GM10847 (cell line): ENCODE results near the gene DAAM1.

Experiments
- POLR2A ChIP-seq: IDR thresholded peaks from 2 replicates; pipeline ENCODE4 v1.6.1; 2011; ENCODE audit not compliant: insufficient read length; ENCODE audit errors: extremely low read depth

DAAM1 gene

DNA sequence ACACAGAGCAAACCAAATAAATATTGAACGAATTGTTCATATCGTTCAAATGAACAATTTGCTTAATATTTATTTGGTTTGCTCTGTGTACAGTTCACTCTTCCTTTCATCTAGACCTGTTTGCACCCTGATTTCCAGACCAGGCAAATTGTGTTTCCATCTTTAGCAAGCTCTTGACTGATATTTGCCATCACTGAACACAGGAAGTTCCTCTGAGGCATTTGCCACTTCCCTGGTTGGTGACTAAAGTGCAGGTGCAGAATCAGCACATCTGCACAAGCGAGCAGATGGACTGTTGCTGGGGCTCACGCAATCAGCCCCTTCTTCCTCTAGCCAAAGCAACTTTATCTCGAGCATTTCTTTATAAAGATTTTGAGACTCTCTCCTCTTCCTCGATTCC, 112.9 kb downstream of the DAAM1 start:
- no peak for TF ChIP-seq POLR2A

DNA sequence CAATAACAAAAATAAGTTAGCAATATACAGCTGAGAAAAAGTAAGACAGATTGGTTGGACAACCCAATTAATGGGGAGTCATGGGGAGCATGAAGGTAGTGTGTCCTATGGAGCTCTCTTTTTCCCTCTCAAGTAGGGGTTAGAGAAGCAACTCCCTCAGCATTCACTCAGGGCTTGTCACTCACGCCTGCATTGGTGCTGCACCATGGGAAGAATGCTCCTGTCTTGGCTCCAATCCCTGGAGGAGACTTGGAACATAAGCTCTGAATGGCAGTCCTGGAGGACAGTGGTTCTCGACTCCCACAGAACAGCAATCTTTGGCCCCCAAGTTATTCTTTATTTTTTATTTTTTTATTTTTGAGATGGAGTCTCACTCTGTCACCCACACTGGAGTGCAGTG, 113.8 kb downstream of the DAAM1 start:
- TF ChIP-seq POLR2A: no peak

DNA sequence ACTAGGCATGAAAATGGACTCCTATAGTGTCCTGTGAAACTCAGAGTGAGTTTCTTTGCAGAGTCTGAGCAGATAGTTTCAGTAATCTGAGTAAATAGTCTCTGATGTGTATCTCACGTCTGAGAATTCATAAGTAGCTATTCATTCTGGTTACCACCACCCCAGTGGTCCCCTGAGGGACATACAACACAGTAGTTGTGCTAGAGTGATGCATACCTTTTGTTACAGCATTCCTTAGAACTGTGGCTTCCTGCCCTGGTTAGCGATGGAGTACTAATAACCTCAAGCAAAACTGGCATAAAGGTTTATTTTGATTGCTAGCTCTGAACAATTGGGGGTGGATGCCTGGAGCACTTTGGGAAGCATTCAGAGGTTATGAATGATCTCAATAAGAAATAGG, 114.7 kb downstream of the DAAM1 start:
- TF ChIP-seq POLR2A: no peak

DNA sequence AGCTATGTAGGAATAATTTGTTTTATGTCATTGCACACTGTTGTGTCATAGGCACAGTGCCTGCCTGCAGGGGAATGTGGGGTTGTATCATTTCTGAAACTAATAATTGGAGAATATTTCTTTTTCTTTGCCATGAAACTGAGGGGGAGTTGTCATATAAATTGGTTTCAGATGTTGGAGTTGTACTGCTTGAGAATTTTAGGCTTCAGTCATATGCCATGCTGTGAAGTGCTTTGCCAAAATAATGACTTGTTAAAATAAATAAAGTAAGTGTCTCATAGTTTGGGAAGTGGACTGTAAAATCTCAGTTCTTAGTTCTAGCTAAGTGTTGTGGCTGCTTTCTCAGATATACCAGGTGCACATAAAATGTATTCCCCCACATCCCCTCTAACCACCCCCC, 116.8 kb downstream of the DAAM1 start:
- TF ChIP-seq POLR2A: no peak

DNA sequence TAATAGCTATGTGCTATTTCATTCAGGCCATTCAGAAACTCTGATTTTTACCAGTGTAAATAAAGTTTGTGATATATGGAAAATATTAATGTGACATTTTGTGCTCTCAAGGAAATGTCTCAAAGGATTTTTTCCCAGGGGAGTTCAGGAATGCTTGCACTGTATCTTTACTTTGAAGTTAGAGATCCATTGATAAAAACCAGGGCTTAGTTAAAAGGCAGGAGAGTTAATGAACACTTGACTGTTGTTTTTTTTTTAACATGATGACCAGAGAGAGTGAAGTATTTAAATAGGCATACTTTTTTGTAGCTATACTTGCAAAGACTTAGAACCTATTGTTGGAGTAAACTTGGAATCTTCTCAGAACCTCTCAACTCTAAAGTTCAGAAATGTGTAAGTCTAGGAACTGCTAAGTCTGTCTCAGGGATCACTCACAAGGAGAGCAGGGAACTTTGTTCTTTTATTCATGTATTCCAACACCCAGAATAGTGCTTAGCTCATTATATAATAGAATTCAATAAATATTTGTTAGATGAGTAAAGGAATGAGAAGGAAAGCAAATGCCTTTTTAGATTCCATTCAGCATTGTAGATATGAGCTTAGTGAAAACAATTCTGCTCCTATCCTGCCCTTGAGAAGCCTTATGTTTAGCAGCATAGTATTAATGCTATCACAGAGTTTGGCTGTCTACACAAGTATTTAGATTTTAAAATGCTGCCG, 117.5 kb downstream of the DAAM1 start:
- TF ChIP-seq POLR2A: no peak

DNA sequence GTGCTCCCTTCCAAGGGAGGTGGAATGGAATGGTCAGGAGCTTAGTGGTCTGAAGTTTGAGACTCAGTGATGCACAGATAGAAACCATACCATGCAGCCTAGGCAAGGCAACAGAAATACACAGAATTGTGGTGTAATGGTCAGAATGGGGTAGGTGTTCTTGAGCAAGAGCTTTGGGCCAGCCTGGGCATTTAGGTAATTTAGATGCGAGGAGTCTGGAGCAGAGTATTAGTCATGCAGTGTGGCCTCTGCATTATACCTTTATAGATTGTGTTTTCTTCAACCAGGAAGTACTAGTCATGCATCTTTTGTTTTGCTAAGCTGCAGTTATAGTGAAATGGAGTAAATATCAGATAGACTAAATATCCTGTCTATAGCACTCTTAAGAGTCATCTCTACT, 118.3 kb downstream of the DAAM1 start:
- no peak for TF ChIP-seq POLR2A

DNA sequence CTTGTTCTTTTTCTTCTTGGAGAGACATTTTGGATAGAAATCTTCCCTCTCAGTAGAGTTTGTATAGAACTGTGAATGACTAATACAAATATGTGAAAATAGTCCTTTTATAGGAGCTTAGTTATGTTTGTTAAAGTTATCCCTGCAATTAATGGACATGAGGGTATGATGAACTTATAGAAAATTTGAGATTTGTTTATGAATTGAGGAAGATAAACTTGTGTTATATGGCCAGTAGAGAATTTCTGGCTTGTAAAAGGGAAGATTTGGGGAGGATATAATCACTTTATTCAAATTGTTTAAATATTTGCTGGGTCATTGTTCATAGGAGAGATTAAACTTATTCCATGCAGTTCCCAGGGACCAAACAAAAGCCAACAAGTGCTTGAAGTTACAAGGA, 119.6 kb downstream of the DAAM1 start:
- TF ChIP-seq POLR2A: no peak

DNA sequence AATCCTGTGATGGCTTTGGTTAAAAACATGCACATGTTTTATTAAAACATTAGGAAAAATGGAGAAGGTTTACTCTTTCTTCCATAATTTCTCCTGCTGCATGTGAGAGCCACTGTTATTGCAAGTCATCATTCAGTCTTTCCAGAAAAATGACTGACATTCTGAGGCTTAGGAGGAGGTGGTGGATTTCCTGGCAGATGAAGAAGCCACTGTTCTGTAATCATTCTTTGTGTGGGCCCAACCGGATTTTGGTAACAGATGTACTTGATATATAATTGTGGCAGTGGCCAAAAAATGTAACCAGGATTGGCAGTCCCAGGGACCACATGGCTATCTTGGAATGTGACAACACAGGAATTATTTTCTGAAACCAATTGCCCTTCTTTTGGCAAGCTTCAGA, 120.2 kb downstream of the DAAM1 start:
- TF ChIP-seq POLR2A: no peak

DNA sequence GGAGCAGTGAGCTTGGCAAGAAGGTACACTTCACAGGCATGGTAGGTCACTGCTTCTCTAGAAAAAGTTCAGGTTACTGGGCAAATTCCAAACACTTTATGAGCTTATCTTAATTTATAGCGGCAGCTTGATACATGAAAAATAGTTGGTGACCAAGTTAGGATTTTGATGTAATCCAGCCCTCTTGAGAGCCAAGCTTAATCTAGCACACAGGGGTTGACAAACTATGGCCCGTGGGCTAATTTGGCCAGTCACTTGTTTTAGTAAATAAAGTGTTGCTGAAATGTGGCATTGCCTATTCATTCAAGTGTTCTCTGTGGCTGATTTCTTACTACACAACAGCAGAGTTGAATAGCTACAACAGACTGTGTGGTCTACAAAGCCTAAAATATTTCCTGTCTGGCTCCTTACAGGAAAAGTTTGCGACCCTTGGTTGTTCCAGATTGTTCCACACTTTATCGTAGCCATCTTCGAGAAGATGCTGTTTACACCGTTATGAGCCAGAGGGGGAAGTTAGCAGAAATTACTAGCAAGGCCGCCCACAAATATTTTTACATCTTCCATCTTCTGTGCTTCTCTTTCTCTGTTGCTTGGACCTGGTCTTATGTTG, 120.9 kb downstream of the DAAM1 start:
- no peak for TF ChIP-seq POLR2A

DNA sequence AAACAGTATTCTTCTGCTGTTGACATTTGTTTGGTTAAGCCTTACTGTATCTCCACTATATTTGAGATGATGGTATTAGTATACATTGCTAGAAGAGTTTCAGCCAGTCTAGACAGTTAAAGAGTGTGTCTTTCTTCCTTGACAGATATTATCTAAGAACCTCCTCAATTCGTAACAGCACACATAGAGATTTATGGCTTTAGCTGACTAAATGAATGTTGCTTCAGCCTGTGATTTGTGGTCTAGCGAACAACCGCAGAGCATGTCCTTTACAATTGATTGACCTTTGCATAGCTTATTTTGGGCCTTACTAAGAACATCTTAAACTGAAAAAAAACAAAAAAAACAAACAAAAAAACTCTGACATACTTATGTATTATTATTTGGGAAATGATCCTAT, 122.2 kb downstream of the DAAM1 start:
- no peak for TF ChIP-seq POLR2A

DNA sequence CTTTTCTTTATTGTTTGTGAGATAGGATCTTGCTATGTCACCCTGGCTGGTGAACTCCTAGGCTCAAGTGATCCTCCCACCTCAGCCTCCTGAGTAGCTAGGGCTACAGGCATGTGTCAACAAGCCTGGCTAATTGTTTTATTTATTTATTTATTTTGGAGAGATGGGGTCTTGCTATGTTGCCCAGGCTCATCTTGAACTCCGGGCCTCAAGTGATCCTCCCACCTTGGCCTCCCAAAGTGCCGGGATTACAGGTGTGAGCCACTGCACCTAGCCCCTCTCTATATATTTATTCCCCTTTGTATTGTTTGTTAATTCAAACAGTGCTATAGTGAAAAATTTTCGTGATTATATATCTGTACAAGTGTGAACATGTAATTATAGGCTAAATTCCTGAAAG, 123.3 kb downstream of the DAAM1 start:
- no peak for TF ChIP-seq POLR2A

DNA sequence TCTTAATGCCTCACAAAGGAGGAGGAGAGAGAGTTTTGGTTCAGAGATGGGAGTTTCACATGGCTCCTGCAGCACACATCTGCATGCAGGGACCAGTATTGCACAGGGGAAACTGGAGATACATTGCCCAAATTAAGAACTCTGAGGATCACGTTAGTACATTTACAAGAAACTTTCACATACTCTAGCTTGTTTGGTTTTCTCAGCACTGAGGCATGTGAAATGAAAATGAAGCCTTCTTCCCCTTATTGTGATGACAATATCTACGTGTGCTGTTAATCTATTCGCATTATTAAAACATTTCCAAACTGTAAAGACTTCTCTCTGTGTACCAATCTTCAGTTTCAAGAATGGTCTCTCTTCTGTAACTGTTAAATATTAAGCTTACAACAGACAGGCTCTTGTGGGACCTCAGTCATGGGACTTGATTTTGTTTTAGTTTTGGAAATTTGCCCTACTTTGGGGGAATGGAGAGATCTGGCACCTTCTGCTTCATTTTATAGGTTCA, 124.7 kb downstream of the DAAM1 start:
- TF ChIP-seq POLR2A: no peak

DNA sequence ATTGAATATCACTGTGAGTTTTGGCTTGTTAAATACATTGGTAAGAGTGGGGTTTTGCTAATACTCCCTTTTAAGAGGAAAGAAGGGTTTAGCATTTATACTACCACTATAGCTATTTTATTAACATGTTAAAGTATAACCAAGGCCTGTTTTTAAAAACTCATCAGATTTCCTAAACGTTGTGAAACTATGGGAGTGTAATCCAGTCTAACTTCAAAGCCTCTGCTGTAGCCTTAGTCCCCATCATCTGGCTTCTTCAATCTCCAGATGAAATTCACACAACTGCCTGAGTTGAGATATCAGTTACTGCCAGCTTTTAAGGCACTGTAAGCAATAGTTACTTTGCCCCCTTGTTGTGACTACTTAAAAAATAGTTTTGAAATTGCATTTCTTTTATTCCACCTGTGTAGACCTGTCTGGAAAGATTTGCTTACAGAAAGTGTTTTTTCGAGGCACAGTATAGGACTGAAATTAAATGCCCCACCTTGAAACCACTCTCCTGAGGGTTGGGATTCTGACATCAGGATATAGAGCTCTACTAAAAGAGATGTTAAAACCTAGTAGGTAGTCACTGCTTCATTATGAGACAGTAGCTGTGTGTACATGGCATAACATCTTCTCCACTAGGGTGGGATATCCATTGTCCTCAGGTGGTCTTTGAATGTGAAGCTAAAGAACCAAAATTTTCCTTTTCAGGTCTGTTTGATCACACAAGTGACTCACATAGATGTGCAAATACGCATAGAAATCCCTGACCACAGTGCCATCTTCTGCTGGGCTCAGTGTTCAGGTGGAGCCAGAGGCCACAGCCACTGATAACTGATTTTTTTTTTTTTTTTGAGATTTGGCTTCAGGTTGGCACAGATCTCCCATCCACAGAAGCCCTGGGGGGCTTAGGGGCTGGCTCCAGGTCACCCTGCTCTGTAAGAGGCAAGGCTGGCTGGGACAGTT, 125.5 kb downstream of the DAAM1 start:
- TF ChIP-seq POLR2A: no peak

DNA sequence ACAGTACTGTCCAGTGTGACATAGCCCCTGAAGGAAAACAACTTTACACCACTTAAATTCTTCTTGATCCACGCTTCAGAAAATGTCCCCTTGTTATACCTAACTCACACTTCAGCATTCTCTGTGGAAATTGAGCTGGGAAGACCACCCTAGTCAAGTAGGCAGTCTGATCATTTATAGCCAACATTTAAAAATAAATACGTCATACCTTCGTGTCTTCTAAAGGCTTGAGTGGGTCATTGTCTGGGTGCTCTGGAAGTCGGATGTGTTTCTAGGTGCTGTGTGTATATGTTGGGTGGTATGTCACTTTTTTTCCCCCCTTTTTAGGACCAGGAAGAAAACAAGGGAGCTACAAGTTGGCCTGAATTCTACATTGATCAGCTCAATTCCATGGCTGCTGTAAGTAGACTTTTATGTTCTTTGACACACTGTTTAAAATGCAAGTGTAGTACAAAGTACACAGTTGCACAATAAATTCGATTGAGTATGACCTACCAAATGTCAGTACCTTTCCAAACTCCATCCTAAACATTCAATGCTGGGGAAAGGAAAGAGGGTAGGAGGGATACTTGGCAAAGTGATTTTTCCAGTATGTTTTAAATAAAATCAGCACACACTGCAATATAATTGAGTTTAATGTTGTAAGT, 126.6 kb downstream of the DAAM1 start:
- TF ChIP-seq POLR2A: no peak

DNA sequence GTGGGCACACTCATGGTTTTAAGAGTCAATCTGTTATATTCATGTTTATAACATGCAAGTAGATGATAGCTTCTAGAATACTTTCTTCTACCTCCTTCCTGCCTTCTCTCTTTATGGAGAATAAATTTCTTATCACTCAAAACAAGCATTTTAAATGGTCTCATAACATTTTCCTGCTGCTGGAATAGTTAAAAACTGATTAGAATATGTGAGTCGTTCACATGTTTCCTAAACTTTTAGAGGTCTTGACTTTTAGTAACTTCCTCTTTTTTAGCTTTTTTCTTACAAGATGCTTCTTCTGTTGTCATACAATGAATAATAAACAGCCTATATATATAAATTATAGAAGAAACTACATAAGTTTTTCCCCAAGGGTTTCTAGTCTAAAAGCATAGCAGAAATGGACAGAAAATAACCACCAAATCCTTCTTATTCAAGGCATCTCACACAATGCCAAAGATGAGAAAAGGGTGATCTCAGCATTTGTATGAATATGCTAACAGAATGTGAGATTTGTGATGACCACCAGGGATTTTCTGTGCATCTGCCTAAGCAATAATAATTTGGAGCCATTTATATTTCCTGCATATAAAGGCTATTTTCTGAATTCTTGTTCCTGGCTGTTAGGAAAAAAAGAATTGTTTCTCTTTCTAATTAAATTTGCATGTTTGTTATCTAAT, 127.8 kb downstream of the DAAM1 start:
- TF ChIP-seq POLR2A: no peak
